Middle frontal gyrus (tissue), 1 donor: ENCODE results near the gene EMC10.

Source experiments
- DNase-seq: peaks from one replicate; pipeline ENCODE4 v3.0.0-alpha.2; 2015; ENCODE audit warnings: low spot score; ENCODE audit errors: extremely low spot score

Gene EMC10

DNA sequence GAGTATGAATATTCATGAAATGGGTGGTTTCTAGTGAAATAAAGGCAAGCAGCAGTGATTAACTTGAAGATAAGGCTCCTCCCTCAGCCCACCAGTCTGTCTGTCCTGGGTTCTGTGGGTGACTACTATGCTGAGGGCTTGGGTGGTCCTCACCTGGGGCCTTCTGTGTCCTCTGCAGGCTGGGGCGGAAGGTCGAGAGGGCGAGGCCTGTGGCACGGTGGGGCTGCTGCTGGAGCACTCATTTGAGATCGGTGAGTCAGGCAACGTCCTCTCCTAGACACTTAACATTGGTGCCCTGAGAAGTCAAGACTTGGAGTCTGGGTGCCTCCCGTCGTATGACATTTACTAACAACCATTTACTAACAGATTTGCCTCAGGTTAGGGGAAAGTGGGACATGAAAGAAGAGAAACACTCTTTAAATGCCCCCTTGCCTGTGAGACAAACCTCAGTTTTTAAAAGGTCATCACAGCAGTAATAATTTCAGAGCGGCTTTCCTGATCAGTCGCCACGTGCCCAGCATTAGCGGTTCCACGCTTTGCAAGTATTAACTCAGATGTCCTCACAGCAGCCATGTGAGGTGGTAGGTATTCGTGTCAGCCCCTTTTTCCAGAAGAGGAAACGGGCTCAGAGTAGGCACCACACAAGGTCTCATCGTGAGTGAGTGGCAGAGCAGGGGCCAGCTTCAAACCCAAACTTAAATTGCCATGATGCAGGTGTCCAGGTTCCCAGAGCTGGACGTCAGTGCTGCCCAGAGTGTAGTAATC is 1.6 kb downstream of the EMC10 start:
- no peak for DNase-seq

GRCh38 chr19:50478901-50479715 is 2.8 kb downstream of the EMC10 start:
- DNase-seq, result no peak

DNA sequence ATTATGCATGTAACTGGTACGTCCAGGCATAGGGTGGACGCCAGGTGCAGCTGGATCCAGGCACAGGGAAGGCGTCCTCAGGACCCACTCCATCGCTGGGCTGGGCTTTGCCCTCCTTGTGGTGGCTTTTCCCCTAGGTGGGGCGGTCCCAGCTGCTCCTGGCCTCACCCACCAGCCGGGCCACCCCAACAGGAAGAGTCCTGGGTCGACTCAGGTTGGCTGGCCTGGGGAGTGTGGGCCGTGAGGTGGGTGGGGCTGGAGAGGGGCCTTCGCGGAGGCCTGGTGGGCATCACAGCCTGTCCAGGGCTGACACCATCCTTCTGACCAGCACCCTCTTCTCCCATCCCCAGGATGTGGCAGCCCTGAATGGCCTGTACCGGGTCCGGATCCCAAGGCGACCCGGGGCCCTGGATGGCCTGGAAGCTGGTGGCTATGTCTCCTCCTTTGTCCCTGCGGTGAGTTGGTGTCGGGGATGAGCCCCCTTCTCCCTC is 3.5 kb downstream of the EMC10 start:
- DNase-seq, result no peak

DNA sequence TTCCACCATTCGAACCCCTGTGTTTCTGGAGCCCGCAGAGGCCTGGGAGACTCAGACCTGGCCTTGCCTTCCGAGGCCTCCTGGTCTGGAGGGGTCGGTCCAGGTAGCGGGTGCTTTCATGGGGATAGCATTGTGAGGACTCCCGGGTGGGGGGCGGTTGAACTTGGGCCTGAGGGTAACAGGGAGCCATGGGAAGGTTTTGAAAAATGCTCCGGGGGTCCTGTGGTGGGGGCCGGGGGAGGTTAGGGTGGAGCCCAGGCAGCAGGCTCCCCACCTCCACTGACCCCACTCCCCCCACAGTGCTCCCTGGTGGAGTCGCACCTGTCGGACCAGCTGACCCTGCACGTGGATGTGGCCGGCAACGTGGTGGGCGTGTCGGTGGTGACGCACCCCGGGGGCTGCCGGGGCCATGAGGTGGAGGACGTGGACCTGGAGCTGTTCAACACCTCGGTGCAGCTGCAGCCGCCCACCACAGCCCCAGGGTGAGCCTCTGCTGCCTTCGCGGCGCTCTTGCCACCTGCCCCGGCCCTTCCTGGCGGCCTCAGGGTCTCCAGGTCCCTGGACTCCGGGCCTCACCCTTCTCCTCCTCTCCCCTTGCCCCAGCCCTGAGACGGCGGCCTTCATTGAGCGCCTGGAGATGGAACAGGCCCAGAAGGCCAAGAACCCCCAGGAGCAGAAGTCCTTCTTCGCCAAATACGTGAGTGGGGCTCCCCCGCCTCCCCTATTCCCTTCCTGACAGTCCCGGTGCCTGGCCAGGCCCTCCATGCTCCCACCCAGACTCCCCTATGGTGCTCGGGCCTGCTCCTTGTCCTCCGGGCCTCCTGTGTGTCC is 4.2 kb downstream of the EMC10 start:
- no peak for DNase-seq

- no peak for DNase-seq
These were observed 5.2 kb downstream of the EMC10 start for GRCh38 chr19:50481351-50482149.

- no peak for DNase-seq
These were observed 6.1 kb downstream of the EMC10 start for GRCh38 chr19:50482271-50482855.

DNA sequence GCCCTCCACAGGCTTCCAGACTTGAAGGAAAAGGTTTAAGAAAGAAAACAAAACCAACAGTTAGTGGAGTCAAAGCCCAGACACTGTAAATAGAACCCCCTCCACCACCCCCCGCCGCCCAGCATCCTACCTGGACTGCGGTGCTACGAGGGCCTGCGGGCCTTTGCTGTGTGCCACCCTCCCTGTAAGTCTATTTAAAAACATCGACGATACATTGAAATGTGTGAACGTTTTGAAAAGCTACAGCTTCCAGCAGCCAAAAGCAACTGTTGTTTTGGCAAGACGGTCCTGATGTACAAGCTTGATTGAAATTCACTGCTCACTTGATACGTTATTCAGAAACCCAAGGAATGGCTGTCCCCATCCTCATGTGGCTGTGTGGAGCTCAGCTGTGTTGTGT is 6.6 kb downstream of the EMC10 start:
- DNase-seq, result no peak

GRCh38 chr19:50485284-50485955 is 9.1 kb downstream of the EMC10 start:
- no peak for DNase-seq

DNA sequence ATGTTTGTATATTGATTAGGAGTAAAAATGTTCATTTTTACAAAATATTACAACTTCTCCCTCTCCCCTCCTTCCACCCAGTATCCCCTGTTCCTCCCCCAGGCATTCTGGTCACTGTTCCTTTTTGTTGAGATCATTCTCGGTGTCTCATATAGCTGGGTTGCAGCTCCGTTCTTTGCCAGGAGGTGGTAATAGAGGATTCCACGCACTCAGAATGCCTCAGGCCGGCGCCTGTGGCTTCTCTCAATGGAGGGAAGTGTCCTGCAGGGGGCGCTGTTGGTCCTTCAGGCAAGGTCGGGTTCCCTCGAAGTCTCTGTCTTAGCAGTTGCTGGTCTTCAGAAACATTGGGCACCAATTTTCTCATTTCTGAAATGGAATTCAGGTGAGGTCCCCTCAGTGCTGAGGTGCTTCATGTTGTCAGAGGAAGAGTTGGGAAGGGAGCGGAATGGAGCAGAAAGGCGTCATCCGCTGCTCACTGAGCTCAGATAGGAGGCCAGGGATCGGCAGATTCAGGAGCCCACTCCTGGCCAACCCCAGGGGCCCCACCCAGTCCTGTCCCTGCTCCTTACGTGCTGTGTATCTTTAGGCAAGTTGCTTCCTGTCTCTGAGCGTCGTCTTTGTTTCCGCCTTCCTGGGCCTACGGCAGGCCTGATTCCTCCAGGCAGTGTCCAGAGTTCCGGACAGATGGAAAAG is 10.7 kb downstream of the EMC10 start:
- no peak for DNase-seq

- DNase-seq, result no peak
These were observed 12.3 kb downstream of the EMC10 start for GRCh38 chr19:50488389-50489194.

GRCh38 chr19:50489461-50490011 is 13.2 kb downstream of the EMC10 start:
- DNase-seq, result no peak

- no peak for DNase-seq
These were observed 14.1 kb downstream of the EMC10 start for GRCh38 chr19:50490411-50490811.

DNA sequence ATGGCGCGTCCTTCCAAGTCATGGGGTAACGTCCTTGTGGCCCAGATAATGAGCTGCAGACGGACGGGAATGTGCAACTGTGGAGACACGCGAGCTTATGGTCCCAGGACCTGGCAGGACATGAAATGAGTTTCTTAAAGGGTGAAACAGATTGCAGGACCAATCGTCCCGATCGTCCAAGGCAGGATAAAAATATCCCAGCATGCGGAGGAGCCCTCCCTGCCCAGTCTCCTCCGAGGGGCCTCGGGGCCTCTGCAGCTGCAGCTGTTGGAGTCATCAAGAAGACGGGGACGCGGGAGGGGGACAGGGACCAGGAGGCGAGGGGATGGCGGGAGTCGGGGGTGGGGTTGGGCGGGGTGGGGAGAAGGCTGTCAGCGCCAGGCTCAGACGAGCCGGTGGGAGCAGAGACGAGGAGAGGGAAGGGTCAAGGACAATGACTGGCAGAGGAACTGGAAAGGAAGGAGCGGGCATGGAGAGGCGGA is 14.7 kb downstream of the EMC10 start:
- no peak for DNase-seq

DNA sequence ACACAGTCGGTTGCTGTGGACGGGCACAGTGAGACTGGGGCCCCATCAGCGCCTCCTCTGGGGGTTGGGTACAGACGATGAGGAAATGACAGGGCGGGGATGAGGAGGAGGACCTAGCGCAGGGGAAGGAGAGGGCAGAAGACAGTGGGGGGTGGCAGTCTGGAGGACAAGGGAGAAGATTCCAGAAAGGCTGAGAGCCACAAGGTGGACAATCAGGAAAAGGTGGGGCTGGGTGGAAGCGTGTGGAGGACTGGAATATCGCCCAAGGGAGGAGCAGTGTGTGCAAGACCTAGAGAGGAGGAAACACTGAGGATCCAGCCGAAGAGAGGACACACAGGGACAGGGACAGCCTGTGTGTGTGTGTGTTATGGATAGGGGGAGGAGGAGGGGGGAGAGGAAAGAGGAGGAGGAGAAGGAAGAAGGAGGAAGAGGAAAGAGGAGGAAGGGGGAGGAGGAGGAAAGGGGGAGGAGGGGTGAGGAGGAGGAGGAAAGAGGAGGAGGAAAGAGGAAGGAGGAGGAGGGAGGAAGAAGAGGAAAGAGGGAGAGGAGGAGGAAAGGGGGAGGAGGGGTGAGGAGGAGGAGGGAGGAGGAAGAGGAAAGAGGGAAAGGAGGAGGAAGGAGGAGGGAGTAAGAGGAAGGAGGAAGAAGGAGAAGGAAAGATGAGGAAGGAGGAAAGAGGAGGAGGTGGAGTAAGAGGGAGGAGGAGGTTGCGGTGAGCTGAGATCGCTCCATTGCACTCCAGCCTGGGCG is 16.2 kb downstream of the EMC10 start:
- DNase-seq, result no peak

GRCh38 chr19:50493171-50493570 is 16.9 kb downstream of the EMC10 start:
- no peak for DNase-seq

DNA sequence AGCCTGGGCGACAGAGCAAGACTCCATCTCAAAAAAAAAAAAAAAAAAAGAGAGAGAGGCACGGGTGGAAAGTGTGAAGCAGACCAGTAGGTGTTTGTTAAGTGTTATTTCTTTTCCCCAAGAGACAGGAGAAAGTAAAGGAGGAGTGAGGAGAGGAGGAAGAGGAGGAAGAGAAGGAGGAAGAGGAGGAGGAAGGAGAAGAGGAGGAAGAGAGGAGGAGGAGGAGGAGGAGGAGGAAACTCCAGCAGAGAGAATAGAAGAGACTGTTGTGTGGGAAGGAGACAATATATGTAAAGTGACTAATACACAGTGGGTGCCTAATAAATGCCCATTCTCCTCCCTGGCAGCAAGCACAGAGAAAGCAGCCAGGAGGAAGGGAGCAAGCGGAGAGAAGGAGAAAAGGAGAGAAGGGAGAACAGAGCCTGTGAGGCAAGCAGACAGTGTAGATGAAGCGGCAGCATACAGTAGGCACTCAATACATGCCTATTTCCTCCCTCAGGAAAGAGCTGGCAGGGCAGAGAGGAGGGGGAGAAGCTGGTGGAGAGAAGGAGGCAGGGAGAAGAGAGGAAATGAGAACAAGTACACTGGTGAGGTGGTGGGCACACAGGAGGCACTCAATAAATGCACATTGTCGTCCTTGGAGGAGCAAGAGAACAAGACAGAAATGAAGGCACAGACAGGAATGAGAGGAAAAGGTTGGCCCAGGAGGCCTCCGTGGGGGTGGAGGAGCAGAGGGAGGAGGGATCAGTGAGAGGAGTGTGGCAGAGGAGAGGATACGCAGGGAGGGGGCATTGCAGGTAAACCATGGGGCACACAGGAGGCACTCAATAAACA is 18.1 kb downstream of the EMC10 start:
- no peak for DNase-seq
